DND-41 (cell line): ENCODE measurements around the gene DCAKD.

Experiments used
- CTCF ChIP-seq: IDR thresholded peaks from 2 replicates; pipeline ENCODE4 v1.5.1; 2012; ENCODE audit warnings: borderline replicate concordance, low read length, moderate library complexity, mild to moderate bottlenecking; ENCODE audit not compliant: poor library complexity, severe bottlenecking; ENCODE audit errors: extremely low read depth
- EZH2 ChIP-seq: IDR thresholded peaks from 3 replicates; pipeline ENCODE4 v1.6.1; 2012; ENCODE audit warnings: borderline replicate concordance, low read depth, mild to moderate bottlenecking, moderate library complexity, low read length, inconsistent platforms; ENCODE audit not compliant: severe bottlenecking

- TF ChIP-seq CTCF: no peak
- TF ChIP-seq EZH2: no peak
Observed at GRCh38 chr17:45009676-45010467, 41.6 kb downstream of the DCAKD start.
